ENCODE data around the gene PPA1.

PPA1 gene

GRCh38 chr10:70190581-70190980 is 42.6 kb downstream of the PPA1 start:
- no peak overlapping the region for H2AK5ac ChIP-seq (ENCODE audit: low read depth, low read length)
- H2BK5ac ChIP-seq (ENCODE audit: low read length): no peak overlapping the region
- peaks cover 0 to 2% of the 10 kb centered on the region in 2 donors for H3K4me1 ChIP-seq (ENCODE audit: control insufficient read depth in 2 of 2, insufficient read depth in 1 of 2, low read depth in 1 of 2, low read length in 2 of 2)
- no peak overlapping the region for H4K91ac ChIP-seq (ENCODE audit: low read depth, low read length, poor library complexity)
- no peak overlapping the region for H2AFZ ChIP-seq (ENCODE audit: low read length)
- no peaks in the 10 kb centered on the region for H3K79me1 ChIP-seq (ENCODE audit: low read depth, low read length)
- no peaks in the 10 kb centered on the region for H3K36me3 ChIP-seq (replicated peaks in 1 of 2; ENCODE audit: control insufficient read depth in 2 of 2, insufficient read depth in 2 of 2, low read length in 2 of 2)
- no peak overlapping the region for H2BK12ac ChIP-seq (ENCODE audit: low read length)
- H3K14ac ChIP-seq (ENCODE audit: low read length): no peak overlapping the region
- H3K23ac ChIP-seq (ENCODE audit: low read depth, low read length, poor library complexity): no peak overlapping the region
- H4K8ac ChIP-seq (ENCODE audit: low read depth, low read length): no peak overlapping the region
- H3K27me3 ChIP-seq (ENCODE audit: control insufficient read depth in 3 of 3, insufficient read depth in 3 of 3, low read depth in 1 of 3, low read length in 3 of 3): no peaks in the 10 kb centered on the region
- no peak overlapping the region for H3K27ac ChIP-seq (replicated peaks; ENCODE audit: low read length)
- no peak overlapping the region for H2BK15ac ChIP-seq (ENCODE audit: low read length)
- no peak for DNase-seq (ENCODE audit: low spot score)
- H3K9me3 ChIP-seq (replicated peaks in 1 of 2; ENCODE audit: control insufficient read depth in 2 of 2, insufficient read depth in 1 of 2, low read depth in 1 of 2, low read length in 2 of 2): no peaks in the 10 kb centered on the region
- H3K18ac ChIP-seq (ENCODE audit: low read length): no peak overlapping the region
- H3K4me3 ChIP-seq (ENCODE audit: low read length in 2 of 2): peak overlapping the region in 1 of 2 donors; percentile 28
- no CpG with 5 or more reads among the region's 5 CpGs for WGBS, 2 donors (ENCODE audit: extremely low coverage in 2 of 2, insufficient read length in 2 of 2, insufficient replicate concordance in 1 of 2)
- no peak overlapping the region for H3K4me2 ChIP-seq (ENCODE audit: insufficient read depth, low read length, poor library complexity, severe bottlenecking)
- no peak overlapping the region for H2BK120ac ChIP-seq (ENCODE audit: low read depth, low read length)
- no peak overlapping the region for H3K9ac ChIP-seq (ENCODE audit: low read depth, low read length, poor library complexity)
- H3K4ac ChIP-seq (ENCODE audit: low read length): no peak overlapping the region

GRCh38 chr10:70190102-70190501 is 43.1 kb downstream of the PPA1 start:
- Histone ChIP-seq H3K79me1 (ENCODE audit: low read depth, low read length) (no peaks in the 10 kb centered on the region), H3K9ac (ENCODE audit: low read depth, low read length, poor library complexity) (no peak overlapping the region), H3K4ac (ENCODE audit: low read length) (no peak overlapping the region), H2AFZ (ENCODE audit: low read length) (peak overlapping the region; percentile 20), H3K4me1 (ENCODE audit: control insufficient read depth in 2 of 2, insufficient read depth in 1 of 2, low read depth in 1 of 2, low read length in 2 of 2) (peaks cover 0 to 2% of the 10 kb centered on the region in 2 donors), H3K14ac (ENCODE audit: low read length) (no peak overlapping the region), H3K18ac (ENCODE audit: low read length) (no peak overlapping the region), H2BK120ac (ENCODE audit: low read depth, low read length) (no peak overlapping the region), H3K4me3 (ENCODE audit: low read length in 2 of 2) (no peak overlapping the region), H3K27ac (replicated peaks; ENCODE audit: low read length) (no peak overlapping the region), H4K8ac (ENCODE audit: low read depth, low read length) (no peak overlapping the region), H2BK15ac (ENCODE audit: low read length) (no peak overlapping the region), H3K36me3 (replicated peaks in 1 of 2; ENCODE audit: control insufficient read depth in 2 of 2, insufficient read depth in 2 of 2, low read length in 2 of 2) (no peaks in the 10 kb centered on the region), H3K27me3 (ENCODE audit: control insufficient read depth in 3 of 3, insufficient read depth in 3 of 3, low read depth in 1 of 3, low read length in 3 of 3) (no peaks in the 10 kb centered on the region), H3K9me3 (replicated peaks in 1 of 2; ENCODE audit: control insufficient read depth in 2 of 2, insufficient read depth in 1 of 2, low read depth in 1 of 2, low read length in 2 of 2) (no peaks in the 10 kb centered on the region), H2BK5ac (ENCODE audit: low read length) (no peak overlapping the region), H3K23ac (ENCODE audit: low read depth, low read length, poor library complexity) (no peak overlapping the region), H4K91ac (ENCODE audit: low read depth, low read length, poor library complexity) (no peak overlapping the region), H2AK5ac (ENCODE audit: low read depth, low read length) (no peak overlapping the region), H2BK12ac (ENCODE audit: low read length) (no peak overlapping the region), H3K4me2 (ENCODE audit: insufficient read depth, low read length, poor library complexity, severe bottlenecking) (no peak overlapping the region)
- no CpG with 5 or more reads among the region's 8 CpGs for WGBS, 2 donors (ENCODE audit: extremely low coverage in 2 of 2, insufficient read length in 2 of 2, insufficient replicate concordance in 1 of 2)
- DNase-seq (ENCODE audit: low spot score): no peak

DNA sequence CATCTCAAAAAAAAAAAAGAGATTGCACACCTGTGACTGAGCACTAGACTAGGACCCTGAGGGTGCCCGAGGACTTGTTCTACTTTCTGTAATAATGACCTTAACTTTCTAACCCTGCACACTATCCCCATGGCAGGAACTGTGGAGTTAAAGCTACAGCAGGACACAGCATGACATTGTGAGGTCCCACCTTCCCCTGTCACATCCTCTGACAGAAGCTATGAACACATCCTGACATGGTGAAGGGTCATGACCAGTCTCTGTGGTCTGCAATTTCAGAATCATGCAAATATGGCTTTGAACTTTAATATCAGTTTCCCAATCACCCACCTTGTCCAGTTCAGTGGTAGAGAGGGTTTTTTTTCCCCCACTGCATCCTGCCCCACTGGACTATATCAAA is 44.5 kb downstream of the PPA1 start:
- Histone ChIP-seq H3K27ac (replicated peaks; ENCODE audit: low read length) (no peak overlapping the region), H2BK5ac (ENCODE audit: low read length) (no peak overlapping the region), H3K36me3 (replicated peaks in 1 of 2; ENCODE audit: control insufficient read depth in 2 of 2, insufficient read depth in 2 of 2, low read length in 2 of 2) (no peaks in the 10 kb centered on the region), H3K4me2 (ENCODE audit: insufficient read depth, low read length, poor library complexity, severe bottlenecking) (no peak overlapping the region), H3K79me1 (ENCODE audit: low read depth, low read length) (no peaks in the 10 kb centered on the region), H3K4me3 (ENCODE audit: low read length in 2 of 2) (no peak overlapping the region), H3K9me3 (replicated peaks in 1 of 2; ENCODE audit: control insufficient read depth in 2 of 2, insufficient read depth in 1 of 2, low read depth in 1 of 2, low read length in 2 of 2) (no peaks in the 10 kb centered on the region), H3K9ac (ENCODE audit: low read depth, low read length, poor library complexity) (no peak overlapping the region), H2AFZ (ENCODE audit: low read length) (no peak overlapping the region), H3K23ac (ENCODE audit: low read depth, low read length, poor library complexity) (no peak overlapping the region), H4K91ac (ENCODE audit: low read depth, low read length, poor library complexity) (no peak overlapping the region), H2AK5ac (ENCODE audit: low read depth, low read length) (no peak overlapping the region), H4K8ac (ENCODE audit: low read depth, low read length) (no peak overlapping the region), H3K18ac (ENCODE audit: low read length) (no peak overlapping the region), H3K14ac (ENCODE audit: low read length) (no peak overlapping the region), H2BK15ac (ENCODE audit: low read length) (no peak overlapping the region), H2BK12ac (ENCODE audit: low read length) (no peak overlapping the region), H2BK120ac (ENCODE audit: low read depth, low read length) (no peak overlapping the region), H3K27me3 (ENCODE audit: control insufficient read depth in 3 of 3, insufficient read depth in 3 of 3, low read depth in 1 of 3, low read length in 3 of 3) (no peaks in the 10 kb centered on the region), H3K4ac (ENCODE audit: low read length) (no peak overlapping the region), H3K4me1 (ENCODE audit: control insufficient read depth in 2 of 2, insufficient read depth in 1 of 2, low read depth in 1 of 2, low read length in 2 of 2) (peaks cover 0 to 2% of the 10 kb centered on the region in 2 donors)
- no peak for DNase-seq (ENCODE audit: low spot score)
- WGBS, 2 donors (ENCODE audit: extremely low coverage in 2 of 2, insufficient read length in 2 of 2, insufficient replicate concordance in 1 of 2): no CpG with 5 or more reads among the region's 1 CpG

- DNase-seq (ENCODE audit: low spot score): no peak
- H2AK5ac ChIP-seq (ENCODE audit: low read depth, low read length): no peak overlapping the region
- H3K36me3 ChIP-seq (replicated peaks in 1 of 2; ENCODE audit: control insufficient read depth in 2 of 2, insufficient read depth in 2 of 2, low read length in 2 of 2): no peaks in the 10 kb centered on the region
- no peak overlapping the region for H2BK12ac ChIP-seq (ENCODE audit: low read length)
- H3K23ac ChIP-seq (ENCODE audit: low read depth, low read length, poor library complexity): no peak overlapping the region
- no peaks in the 10 kb centered on the region for H3K27me3 ChIP-seq (ENCODE audit: control insufficient read depth in 3 of 3, insufficient read depth in 3 of 3, low read depth in 1 of 3, low read length in 3 of 3)
- no peaks in the 10 kb centered on the region for H3K9me3 ChIP-seq (replicated peaks in 1 of 2; ENCODE audit: control insufficient read depth in 2 of 2, insufficient read depth in 1 of 2, low read depth in 1 of 2, low read length in 2 of 2)
- H4K91ac ChIP-seq (ENCODE audit: low read depth, low read length, poor library complexity): no peak overlapping the region
- H4K8ac ChIP-seq (ENCODE audit: low read depth, low read length): no peak overlapping the region
- peaks cover 0 to 1% of the 10 kb centered on the region in 2 donors for H3K4me1 ChIP-seq (ENCODE audit: control insufficient read depth in 2 of 2, insufficient read depth in 1 of 2, low read depth in 1 of 2, low read length in 2 of 2)
- no peak overlapping the region for H3K9ac ChIP-seq (ENCODE audit: low read depth, low read length, poor library complexity)
- no peak overlapping the region for H2BK15ac ChIP-seq (ENCODE audit: low read length)
- no peak overlapping the region for H3K18ac ChIP-seq (ENCODE audit: low read length)
- no peak overlapping the region for H3K27ac ChIP-seq (replicated peaks; ENCODE audit: low read length)
- no peak overlapping the region for H2AFZ ChIP-seq (ENCODE audit: low read length)
- H3K4me2 ChIP-seq (ENCODE audit: insufficient read depth, low read length, poor library complexity, severe bottlenecking): no peak overlapping the region
- no peak overlapping the region for H2BK5ac ChIP-seq (ENCODE audit: low read length)
- no peak overlapping the region for H3K4ac ChIP-seq (ENCODE audit: low read length)
- H3K79me1 ChIP-seq (ENCODE audit: low read depth, low read length): no peaks in the 10 kb centered on the region
- no CpG with 5 or more reads among the region's 3 CpGs for WGBS, 2 donors (ENCODE audit: extremely low coverage in 2 of 2, insufficient read length in 2 of 2, insufficient replicate concordance in 1 of 2)
- no peak overlapping the region for H2BK120ac ChIP-seq (ENCODE audit: low read depth, low read length)
- H3K4me3 ChIP-seq (ENCODE audit: low read length in 2 of 2): no peak overlapping the region
- no peak overlapping the region for H3K14ac ChIP-seq (ENCODE audit: low read length)
Measured at GRCh38 chr10:70186571-70186970, 46.7 kb downstream of the PPA1 start.

All from neuronal stem cell (in vitro differentiated cells).